IMR-90 (cell line): ENCODE measurements around the gene TAL1. TPM values are rescaled to one million over a fixed set of nuclear protein-coding genes. Genes with fewer than 3 reads are reported as not detected.

Source experiments
- ATAC-seq: fragments of 200-7000 bp; cut with Tn5 transposase; 2 replicates; pipeline ENCODE4 v1.9.1; 2020; ENCODE audit warnings: low read depth, mild to moderate bottlenecking, moderate library complexity
- BruUV-seq: library from RNA; stranded (reverse); fragments of 400-500 nt; replicated peaks from 2 replicates; lab custom pipeline; 2021; lab: Mats Ljungman, UMichigan
- CTCF ChIA-PET: fragments of 300-600 bp; formaldehyde crosslinking; extraction: SDS; loops from one replicate; lab custom pipeline; 2021; ENCODE audit warnings: antibody characterized with exemption; lab: Yijun Ruan, JAX
- POLR2A ChIA-PET: fragments of 300-600 bp; sonication (Branson Sonifier 250); formaldehyde crosslinking; loops from one replicate; lab custom pipeline; 2022; ENCODE audit warnings: antibody characterized with exemption; ENCODE audit not compliant: unreplicated experiment; lab: Charles Lee
- DNase-seq: peaks from one replicate; pipeline ENCODE4 v3.0.0; 2013
- H2AFZ ChIP-seq: replicated peaks from 2 replicates; pipeline ENCODE3; 2013; ENCODE audit warnings: low read length, mild to moderate bottlenecking; ENCODE audit not compliant: poor library complexity
- H2AK5ac ChIP-seq: 2 replicates; pipeline ENCODE4 v1.6.1; 2013; ENCODE audit warnings: low read depth, low read length, inconsistent platforms
- H2AK9ac ChIP-seq: replicated peaks from 2 replicates; pipeline ENCODE3; 2013; ENCODE audit warnings: mild to moderate bottlenecking, low read depth, low read length, moderate library complexity; ENCODE audit not compliant: poor library complexity
- H2BK120ac ChIP-seq: 2 replicates; pipeline ENCODE4 v1.6.1; 2013; ENCODE audit warnings: low read depth, low read length, inconsistent platforms
- H2BK15ac ChIP-seq: 3 replicates; pipeline ENCODE4 v1.6.1; 2013; ENCODE audit warnings: low read depth, low read length, inconsistent platforms
- H2BK20ac ChIP-seq: 2 replicates; pipeline ENCODE4 v1.6.1; 2013; ENCODE audit warnings: low read depth, mild to moderate bottlenecking, inconsistent platforms, low read length, moderate library complexity
- H2BK5ac ChIP-seq: 2 replicates; pipeline ENCODE4 v1.6.1; 2013; ENCODE audit warnings: mild to moderate bottlenecking, low read depth, low read length, inconsistent platforms; ENCODE audit not compliant: poor library complexity, severe bottlenecking
- H3K14ac ChIP-seq: replicated peaks from 2 replicates; pipeline ENCODE4 v1.6.1; 2013; ENCODE audit warnings: low read depth, low read length, inconsistent platforms
- H3K18ac ChIP-seq: 2 replicates; pipeline ENCODE4 v1.6.1; 2013; ENCODE audit warnings: low read depth, low read length, control low read depth
- H3K23ac ChIP-seq: 2 replicates; pipeline ENCODE4 v1.6.1; 2013; ENCODE audit warnings: low read depth, low read length, inconsistent platforms
- H3K27ac ChIP-seq: 2 replicates; pipeline ENCODE4 v1.5.1; 2013; ENCODE audit warnings: mild to moderate bottlenecking, control low read depth, low read length; ENCODE audit not compliant: insufficient read depth
- H3K27me3 ChIP-seq: 2 replicates; pipeline ENCODE4 v1.6.1; 2013; ENCODE audit warnings: low read length; ENCODE audit not compliant: control insufficient read depth, insufficient read depth
- H3K36me3 ChIP-seq: 2 replicates; pipeline ENCODE4 v1.6.1; 2013; ENCODE audit warnings: low read length, mixed read lengths; ENCODE audit not compliant: control insufficient read depth, insufficient read depth
- H3K4ac ChIP-seq: 2 replicates; pipeline ENCODE4 v1.6.1; 2013; ENCODE audit warnings: low read depth, low read length, inconsistent platforms
- H3K4me1 ChIP-seq: 2 replicates; pipeline ENCODE4 v1.6.1; 2013; ENCODE audit warnings: low read length, mixed read lengths; ENCODE audit not compliant: control insufficient read depth, insufficient read depth
- H3K4me2 ChIP-seq: 2 replicates; pipeline ENCODE4 v1.6.1; 2013; ENCODE audit warnings: low read depth, mild to moderate bottlenecking, control low read depth, low read length, moderate library complexity
- H3K4me3 ChIP-seq: 2 replicates; pipeline ENCODE4 v1.5.1; 2013; ENCODE audit warnings: low read depth, mild to moderate bottlenecking, control low read depth, low read length, moderate library complexity; ENCODE audit not compliant: insufficient read depth
- H3K56ac ChIP-seq: 2 replicates; pipeline ENCODE4 v1.6.1; 2013; ENCODE audit warnings: low read length, inconsistent platforms; ENCODE audit not compliant: insufficient read depth; ENCODE audit errors: extremely low read depth
- H3K79me1 ChIP-seq, 2 experiments: 2 replicates each; pipeline ENCODE4 v1.6.1; 2013; ENCODE audit warnings: low read length in 2 of 2, inconsistent platforms in 1 of 2, low read depth in 1 of 2
- H3K9ac ChIP-seq: 2 replicates; pipeline ENCODE4 v1.6.1; 2013; ENCODE audit warnings: low read depth, low read length, control low read depth
- H3K9me1 ChIP-seq: 2 replicates; pipeline ENCODE4 v1.6.1; 2013; ENCODE audit warnings: low read length, inconsistent platforms; ENCODE audit not compliant: insufficient read depth
- H3K9me3 ChIP-seq: 2 replicates; pipeline ENCODE4 v1.6.1; 2013; ENCODE audit warnings: low read length; ENCODE audit not compliant: control insufficient read depth, insufficient read depth
- H4K20me1 ChIP-seq: 2 replicates; pipeline ENCODE4 v1.6.1; 2013; ENCODE audit warnings: low read length, inconsistent platforms; ENCODE audit not compliant: insufficient read depth
- H4K5ac ChIP-seq: 2 replicates; pipeline ENCODE4 v1.6.1; 2013; ENCODE audit warnings: mild to moderate bottlenecking, low read depth, low read length, control low read depth
- H4K8ac ChIP-seq, 2 experiments: 2 replicates each; pipeline ENCODE4 v1.6.1; 2013; ENCODE audit warnings: low read depth in 2 of 2, low read length in 2 of 2, control low read depth in 1 of 2, inconsistent platforms in 1 of 2
- H4K91ac ChIP-seq: 2 replicates; pipeline ENCODE4 v1.6.1; 2013; ENCODE audit warnings: low read depth, low read length, inconsistent platforms; ENCODE audit not compliant: insufficient read depth
- CEBPB ChIP-seq: IDR thresholded peaks from 2 replicates; pipeline ENCODE4 v1.6.1; 2012; ENCODE audit warnings: low read depth, low read length, improper control_type of control experiment
- CHD1 ChIP-seq: IDR thresholded peaks from 2 replicates; pipeline ENCODE4 v1.6.1; 2012; ENCODE audit warnings: low read depth, low read length, improper control_type of control experiment
- FOS ChIP-seq: fragments of 150-350 bp; IDR thresholded peaks from 2 replicates; pipeline ENCODE4 v1.6.1; 2016; ENCODE audit warnings: low read depth, low read length
- MAFK ChIP-seq: IDR thresholded peaks from 2 replicates; pipeline ENCODE4 v1.6.1; 2012; ENCODE audit warnings: low read depth, low read length, improper control_type of control experiment
- MAZ ChIP-seq: IDR thresholded peaks from 2 replicates; pipeline ENCODE4 v1.6.1; 2012; ENCODE audit warnings: low read depth, mild to moderate bottlenecking, low read length, improper control_type of control experiment, moderate library complexity, borderline replicate concordance
- MXI1 ChIP-seq: IDR thresholded peaks from 2 replicates; pipeline ENCODE4 v1.6.1; 2012; ENCODE audit warnings: low read depth, mild to moderate bottlenecking, low read length, moderate library complexity, borderline replicate concordance
- NFE2L2 ChIP-seq: fragments of 150-350 bp; IDR thresholded peaks from 2 replicates; pipeline ENCODE4 v1.6.1; 2016; ENCODE audit warnings: low read depth, mild to moderate bottlenecking, low read length
- POLR2A ChIP-seq: IDR thresholded peaks from 2 replicates; pipeline ENCODE4 v1.6.1; 2012; ENCODE audit warnings: mild to moderate bottlenecking, low read depth, low read length
- RAD21 ChIP-seq: IDR thresholded peaks from 2 replicates; pipeline ENCODE4 v1.6.1; 2012; ENCODE audit warnings: low read length, improper control_type of control experiment
- RCOR1 ChIP-seq: IDR thresholded peaks from 2 replicates; pipeline ENCODE4 v1.6.1; 2012; ENCODE audit warnings: mild to moderate bottlenecking, low read length, improper control_type of control experiment; ENCODE audit not compliant: insufficient replicate concordance
- RFX5 ChIP-seq: IDR thresholded peaks from 2 replicates; pipeline ENCODE4 v1.8.0; 2012; ENCODE audit warnings: low read depth, mild to moderate bottlenecking, low read length, moderate library complexity
- WGBS, 2 experiments: methylation state at CpG; one replicate each; pipeline versions ENCODE4 v1.1.5 to v1.1.7; 2013; ENCODE audit warnings: missing lambda C conversion rate in 2 of 2; ENCODE audit not compliant: insufficient read length in 1 of 2; ENCODE audit errors: extremely low coverage in 2 of 2; 5-methylcytosine and 5-hydroxymethylcytosine counted together
- dilution Hi-C: fragments of 300-500 bp; cut with HindIII; formaldehyde crosslinking; loops from one replicate; pipeline ENCODE4 v1.14.3; 2018; ENCODE audit warnings: low sequenced_read_pairs; ENCODE audit not compliant: unreplicated experiment
- in situ Hi-C: fragments of 300-500 bp; cut with MboI; formaldehyde crosslinking; loops from 3 replicates; pipeline ENCODE4 v1.14.3; 2019; ENCODE audit warnings: low sequenced_read_pairs, inconsistent platforms, mixed read lengths
- intact Hi-C: fragments of 100-400 bp; cut with micrococcal nuclease; formaldehyde crosslinking; loops from 2 replicates; pipeline ENCODE4 v1.10.0; 2022
- polyA plus RNA-seq, 3 experiments: library from polyadenylated mRNA; depleted of rRNA; stranded (reverse); fragments of >200 nt; gene quantifications; 2 replicates each; pipeline ENCODE4 v1.2.3, GENCODE V29; 2012; ENCODE audit warnings: low replicate concordance in 1 of 3
- total RNA-seq: library from RNA; depleted of rRNA; stranded (reverse); fragments of >200 nt; gene quantifications from 2 replicates; pipeline ENCODE4 v1.2.3, GENCODE V29; 2012

Gene TAL1
- total and polyA plus RNA-seq, 2 of the 4 experiments (the other 2 are of a cell fraction): not detected

- TF ChIP-seq MXI1 (no peak), CHD1 (no peak), CEBPB (no peak), MAZ (no peak), RAD21 (no peak), RCOR1 (no peak)
These were observed 53.4 kb downstream of the TAL1 start (continued) for GRCh38 chr1:47178654-47179016.

GRCh38 chr1:47178020-47178419 lies 54.0 kb downstream of the TAL1 start:
- WGBS, 2 experiments: no CpG with 5 or more reads among the region's 6 CpGs
- CTCF ChIA-PET: interaction anchor here (1.2 kb wide), 1 partner anchor 548 kb away, joined by 3 read pairs; no protein-coding TSS in a partner anchor
- in situ Hi-C loops: no loop called here
- no peak overlapping the region for H4K91ac ChIP-seq
- no peak for TF ChIP-seq MXI1
- no peak for TF ChIP-seq NFE2L2
- TF ChIP-seq POLR2A: no peak
- TF ChIP-seq RFX5: no peak
- TF ChIP-seq FOS: no peak
- TF ChIP-seq MAZ: no peak
- no peak for TF ChIP-seq MAFK
- intact Hi-C loops: loop anchor here (5.0 to 10.0 kb wide), 5 partner anchors 154 to 1317 kb away; partner anchors contain the start of gene CMPK1
- dilution Hi-C loops: no loop called here
- H3K9ac ChIP-seq: no peak overlapping the region
- H3K27ac ChIP-seq: no peak overlapping the region
- no peak overlapping the region for H3K14ac ChIP-seq
- no peaks in the 10 kb centered on the region for H3K36me3 ChIP-seq
- no peak overlapping the region for H3K18ac ChIP-seq
- no peak overlapping the region for H3K4ac ChIP-seq
- no peaks in the 10 kb centered on the region for H3K9me3 ChIP-seq
- H3K56ac ChIP-seq: no peak overlapping the region
- H2BK5ac ChIP-seq: no peak overlapping the region
- DNase-seq: no peak
- no peak overlapping the region for H2BK20ac ChIP-seq
- H2AK5ac ChIP-seq: no peak overlapping the region
- H3K79me1 ChIP-seq: no peaks in the 10 kb centered on the region
- no peaks in the 10 kb centered on the region for H4K20me1 ChIP-seq
- no peak for ATAC-seq
- H2AK9ac ChIP-seq: no peak overlapping the region
- H3K23ac ChIP-seq: no peak overlapping the region
- no peak overlapping the region for H2BK120ac ChIP-seq
- H2AFZ ChIP-seq: no peak overlapping the region
- H3K27me3 ChIP-seq: no peaks in the 10 kb centered on the region; the same call in 1 of the 2 replicates
- H3K4me2 ChIP-seq: no peak overlapping the region
- no peaks in the 10 kb centered on the region for H3K9me1 ChIP-seq
- no peak overlapping the region for H4K5ac ChIP-seq
- no peaks in the 10 kb centered on the region for H3K4me1 ChIP-seq
- POLR2A ChIA-PET: no interaction called here
- H3K4me3 ChIP-seq: no peak overlapping the region
- peak overlapping the region in 1 of 2 experiments; percentile 91; a peak in 1 of 4 replicates for H4K8ac ChIP-seq
- no peak overlapping the region for H2BK15ac ChIP-seq
- no TSS peak for BruUV-seq
